Activated naive CD4-positive, alpha-beta T cell treated with Interleukin-2 at 50 U/mL for 16 hours (primary cell): ENCODE results near the gene NACA.

Experiments
- DNase-seq: peaks from one replicate; pipeline ENCODE4 v3.0.0-alpha.2; 2020

The NACA gene

GRCh38 chr12:56687223-56688128 is 37.6 kb downstream of the NACA start:
- peak; percentile 67 for DNase-seq

GRCh38 chr12:56684745-56685359 is 40.2 kb downstream of the NACA start:
- DNase-seq, result no peak

- DNase-seq, result no peak
These were observed 42.8 kb downstream of the NACA start for GRCh38 chr12:56682323-56682722.

GRCh38 chr12:56679883-56680575 is 45.1 kb downstream of the NACA start:
- no peak for DNase-seq

GRCh38 chr12:56678852-56679251 is 46.2 kb downstream of the NACA start:
- no peak for DNase-seq

GRCh38 chr12:56677680-56678079 is 47.4 kb downstream of the NACA start:
- peak; percentile 37 for DNase-seq

- no peak for DNase-seq
These were observed 48.1 kb downstream of the NACA start for GRCh38 chr12:56676851-56677580.

- DNase-seq, result no peak
These were observed 53.5 kb downstream of the NACA start for GRCh38 chr12:56671608-56672007.

GRCh38 chr12:56670836-56671235 is 54.3 kb downstream of the NACA start:
- DNase-seq, result no peak

GRCh38 chr12:56668197-56668457 is 57.0 kb downstream of the NACA start:
- no peak for DNase-seq
